ENCODE data around the gene ITLN1.
"Not testable (repeated sequence)": the region's sequence is repeated elsewhere in the genome, so short reads cannot be mapped to it uniquely, and the experiment has no call there.

ITLN1 gene

DNA sequence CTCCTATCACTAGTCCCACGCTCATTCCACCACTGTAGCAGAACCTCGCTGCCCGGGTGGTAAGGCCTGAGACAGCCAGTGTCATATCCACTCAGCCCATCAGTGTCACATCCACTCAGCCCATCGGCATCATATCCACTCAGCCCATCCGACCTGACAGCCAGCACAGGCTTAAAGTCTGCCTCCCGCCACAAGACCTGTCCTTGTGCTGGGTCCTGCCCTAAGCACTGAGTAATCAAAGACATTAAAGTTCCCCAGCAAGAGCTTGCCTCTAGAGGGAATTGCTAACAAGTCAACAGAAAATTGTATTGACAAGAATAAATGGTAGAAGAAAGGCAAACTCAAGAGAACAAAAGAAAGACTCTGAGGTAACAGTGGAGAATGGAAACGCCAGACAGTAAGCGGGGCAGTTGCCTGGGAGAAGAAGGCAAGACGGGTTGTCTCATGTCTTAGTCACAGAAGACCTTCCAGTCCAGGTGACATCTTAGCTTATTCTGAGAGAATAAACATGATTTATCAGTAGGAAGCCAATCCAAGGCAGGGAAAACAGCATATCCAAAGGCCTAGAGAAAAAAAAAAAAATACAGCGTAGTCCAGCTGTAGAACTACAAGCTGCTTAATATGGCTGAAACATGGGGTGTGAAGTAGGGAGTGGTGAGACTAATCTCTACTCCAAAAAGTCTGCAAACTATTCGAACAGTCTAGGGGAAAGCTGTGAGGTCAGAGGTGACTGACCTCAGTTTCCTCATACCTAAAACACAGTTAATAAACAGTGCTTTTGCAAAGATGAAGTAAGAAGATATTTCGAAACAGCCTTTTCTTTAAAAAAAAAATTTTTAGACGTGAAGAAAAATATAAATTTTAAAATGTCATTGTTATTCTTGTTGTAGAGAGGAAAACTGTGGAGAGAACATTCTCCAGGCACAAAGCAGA lies 1.1 kb downstream of the ITLN1 start:
- no peak for DNase-seq (ENCODE audit: low read depth in 2 of 2)

GRCh38 chr1:160882582-160882981 lies 2.4 kb downstream of the ITLN1 start:
- no peak for DNase-seq (ENCODE audit: low read depth in 2 of 2)

DNA sequence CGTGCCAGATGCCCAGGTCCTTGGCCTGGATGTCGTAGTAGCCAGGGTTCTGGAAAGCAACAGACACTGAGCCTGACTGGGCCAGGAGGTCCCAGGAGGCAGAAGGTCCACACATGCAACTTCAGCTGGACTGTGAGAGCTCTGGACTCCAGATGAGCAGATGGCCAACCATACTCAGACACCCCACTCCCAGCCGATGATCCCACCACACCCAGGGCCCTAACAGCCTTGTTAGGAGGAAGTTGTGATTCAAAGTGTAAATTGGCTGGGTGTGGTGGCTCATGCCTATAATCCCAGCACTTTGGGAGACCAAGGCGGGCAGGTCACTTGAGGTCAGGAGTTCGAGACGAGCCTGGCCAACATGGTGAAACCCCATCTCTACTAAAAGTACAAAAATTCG lies 3.7 kb downstream of the ITLN1 start:
- DNase-seq (ENCODE audit: low read depth in 2 of 2): not testable (repeated sequence)

GRCh38 chr1:160880216-160880615 lies 4.8 kb downstream of the ITLN1 start:
- DNase-seq (ENCODE audit: low read depth in 2 of 2): no peak

GRCh38 chr1:160879056-160879455 lies 5.9 kb downstream of the ITLN1 start:
- DNase-seq (ENCODE audit: low read depth in 2 of 2): no peak

GRCh38 chr1:160877221-160877620 lies 7.8 kb downstream of the ITLN1 start:
- DNase-seq (ENCODE audit: low read depth in 2 of 2): no peak

DNA sequence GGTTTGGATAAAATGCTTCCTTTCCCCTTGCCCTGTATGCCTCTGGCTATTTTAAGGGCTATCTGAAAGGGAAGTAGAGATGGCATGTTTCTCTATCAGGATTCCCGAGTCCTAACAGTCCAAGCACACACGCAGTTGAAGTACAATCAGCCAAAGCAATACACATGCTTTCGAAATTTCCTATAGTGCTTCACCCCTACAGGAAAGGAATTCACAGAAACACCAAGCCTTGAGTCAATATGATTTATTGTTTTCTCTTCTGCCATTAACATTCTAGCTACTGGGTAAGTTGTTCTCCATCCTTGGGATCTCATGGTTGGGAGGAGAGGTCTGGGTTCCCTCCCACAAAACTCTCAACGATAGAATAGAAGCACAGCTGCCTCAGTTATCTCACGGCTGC lies 8.7 kb downstream of the ITLN1 start:
- DNase-seq (ENCODE audit: low read depth in 2 of 2): no peak

GRCh38 chr1:160875591-160875990 lies 9.4 kb downstream of the ITLN1 start:
- DNase-seq (ENCODE audit: low read depth in 2 of 2): not testable (repeated sequence)

GRCh38 chr1:160874935-160875334 lies 10.0 kb downstream of the ITLN1 start:
- no peak for DNase-seq (ENCODE audit: low read depth in 2 of 2)

DNA sequence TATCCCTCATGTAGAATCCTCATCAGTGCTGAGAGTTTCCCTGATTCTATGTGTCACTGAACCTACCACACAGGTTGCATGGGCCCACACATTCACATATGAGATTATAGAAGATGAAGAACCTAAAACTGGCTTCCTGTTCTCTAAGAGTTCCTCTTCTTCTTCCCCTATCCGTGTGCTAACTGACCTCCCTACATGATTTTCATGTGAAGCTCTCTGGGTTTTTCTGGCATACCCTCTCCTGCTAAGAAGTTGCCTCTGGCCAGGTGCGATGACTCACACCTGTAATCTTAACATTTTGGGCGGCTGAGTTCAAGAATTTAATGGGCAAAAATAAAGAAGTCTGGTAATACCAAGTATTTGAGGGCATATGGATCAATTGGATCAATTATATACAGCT lies 16.8 kb downstream of the ITLN1 start:
- no peak for DNase-seq (ENCODE audit: low read depth in 2 of 2)

GRCh38 chr1:160867651-160868050 lies 17.3 kb downstream of the ITLN1 start:
- DNase-seq (ENCODE audit: low read depth in 2 of 2): not testable (repeated sequence)

DNA sequence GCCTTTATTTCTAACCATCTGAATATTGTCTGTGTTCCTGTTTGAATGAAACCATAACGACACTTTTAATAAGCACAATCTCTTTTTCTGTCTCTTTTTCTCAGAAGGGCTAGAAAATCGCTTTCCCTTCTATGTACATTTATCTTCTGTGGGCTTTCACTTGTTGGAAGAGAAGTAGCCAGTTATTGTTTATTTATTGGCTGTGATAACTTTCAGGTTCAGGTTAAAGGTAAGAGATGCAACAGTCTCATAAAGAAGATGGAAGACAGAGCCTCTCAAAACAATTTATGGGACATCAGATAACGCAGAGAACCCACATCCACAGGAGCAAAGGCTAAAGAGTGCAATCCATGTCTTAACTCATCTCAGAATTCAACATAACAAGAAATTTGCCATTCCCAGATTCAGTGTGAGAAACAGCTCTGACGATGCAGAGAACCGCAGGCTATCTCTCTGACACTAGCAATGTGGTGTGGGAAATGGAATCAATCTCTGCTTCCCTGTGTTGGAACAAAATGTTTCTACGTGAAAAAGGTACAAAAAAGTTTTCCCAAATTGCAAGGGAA lies 18.2 kb downstream of the ITLN1 start:
- DNase-seq (ENCODE audit: low read depth in 2 of 2): no peak

DNA sequence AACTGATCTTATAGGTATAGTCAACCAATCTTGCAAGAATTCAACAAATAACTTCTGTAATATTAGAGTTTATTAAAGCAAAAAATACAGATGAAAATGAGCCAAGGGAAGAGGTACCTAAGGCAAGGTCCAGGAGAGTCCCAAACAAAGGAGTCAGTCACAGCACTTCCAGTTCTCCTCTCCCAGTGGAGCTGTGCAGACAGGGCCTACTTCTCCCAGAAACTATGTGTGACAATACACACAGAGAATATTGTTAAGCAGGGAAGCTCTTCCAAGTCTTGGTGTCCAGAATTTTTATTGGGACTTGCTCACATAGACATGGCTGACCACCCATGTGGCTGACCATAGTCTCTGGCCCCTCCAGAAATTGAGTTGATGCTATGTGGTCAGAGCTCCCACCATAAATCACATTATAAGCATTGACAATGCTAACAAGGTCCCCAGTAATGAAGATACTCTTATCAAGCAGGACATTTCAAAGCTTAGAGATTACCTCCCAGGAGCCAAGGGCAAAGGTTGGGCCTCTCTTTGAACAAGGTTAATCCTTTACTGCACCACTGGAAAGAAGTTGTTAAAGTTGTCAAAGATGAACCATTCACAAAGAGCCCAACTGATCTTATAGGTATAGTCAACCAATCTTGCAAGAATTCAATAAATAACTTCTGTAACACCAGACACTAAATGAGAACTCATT lies 18.8 kb downstream of the ITLN1 start:
- DNase-seq (ENCODE audit: low read depth in 2 of 2): no peak

GRCh38 chr1:160865337-160865736 lies 19.6 kb downstream of the ITLN1 start:
- no peak for DNase-seq (ENCODE audit: low read depth in 2 of 2)

- no peak for DNase-seq (ENCODE audit: low read depth in 2 of 2)
Observed at GRCh38 chr1:160864173-160864572, 20.8 kb downstream of the ITLN1 start.

DNA sequence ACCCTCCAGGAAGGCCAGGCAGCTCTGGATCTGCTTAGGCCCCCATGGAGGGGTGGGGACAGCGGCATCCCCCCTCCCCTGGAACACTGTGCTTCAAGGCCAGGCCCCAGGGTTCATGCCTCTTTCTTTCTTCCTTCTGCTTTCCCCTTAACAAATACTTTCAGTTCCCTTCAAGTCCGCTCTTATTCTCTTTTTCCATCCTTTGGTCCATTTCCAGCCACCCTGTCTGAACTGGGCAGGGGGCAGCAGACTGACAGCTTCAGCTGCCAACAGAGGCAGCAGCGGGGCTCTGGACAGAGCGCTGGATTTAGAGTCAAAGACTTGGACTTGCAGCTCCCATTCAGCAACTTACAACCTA lies 21.2 kb downstream of the ITLN1 start:
- DNase-seq (ENCODE audit: low read depth in 2 of 2): no peak

DNA sequence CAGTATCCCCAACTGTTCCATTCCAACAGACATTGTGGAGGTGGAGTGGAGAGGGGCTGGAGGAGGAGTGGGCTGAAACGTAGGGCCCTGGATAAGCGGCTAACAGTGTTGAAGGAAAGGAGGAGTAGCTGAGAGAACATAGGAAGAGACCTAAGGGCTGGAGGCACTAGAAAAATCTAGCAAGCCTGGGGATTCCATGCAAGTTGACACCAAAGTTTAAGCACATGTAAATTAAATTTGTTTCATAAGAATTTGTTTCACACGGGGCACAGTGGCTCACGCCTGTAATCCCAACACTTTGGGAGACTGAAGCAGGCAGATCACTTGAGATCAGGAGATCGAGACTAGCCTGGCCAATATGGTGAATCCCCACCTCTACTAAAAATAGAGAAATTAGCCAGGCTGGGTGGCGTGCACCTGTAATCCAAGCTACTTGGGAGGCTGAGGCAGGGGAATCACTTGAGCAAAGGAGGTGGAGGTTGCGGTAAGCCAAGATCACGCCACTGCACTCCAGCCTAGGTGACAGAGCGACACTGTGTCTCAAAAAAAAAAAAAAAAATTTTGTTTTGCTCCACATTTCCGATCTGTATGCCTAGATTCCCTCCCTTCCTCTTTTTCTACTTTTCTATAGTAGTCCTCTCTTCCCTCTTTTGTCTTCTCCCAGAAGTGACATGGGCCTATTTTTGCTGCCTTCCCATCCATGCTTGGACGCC lies 21.8 kb downstream of the ITLN1 start:
- no peak for DNase-seq (ENCODE audit: low read depth in 2 of 2)

DNA sequence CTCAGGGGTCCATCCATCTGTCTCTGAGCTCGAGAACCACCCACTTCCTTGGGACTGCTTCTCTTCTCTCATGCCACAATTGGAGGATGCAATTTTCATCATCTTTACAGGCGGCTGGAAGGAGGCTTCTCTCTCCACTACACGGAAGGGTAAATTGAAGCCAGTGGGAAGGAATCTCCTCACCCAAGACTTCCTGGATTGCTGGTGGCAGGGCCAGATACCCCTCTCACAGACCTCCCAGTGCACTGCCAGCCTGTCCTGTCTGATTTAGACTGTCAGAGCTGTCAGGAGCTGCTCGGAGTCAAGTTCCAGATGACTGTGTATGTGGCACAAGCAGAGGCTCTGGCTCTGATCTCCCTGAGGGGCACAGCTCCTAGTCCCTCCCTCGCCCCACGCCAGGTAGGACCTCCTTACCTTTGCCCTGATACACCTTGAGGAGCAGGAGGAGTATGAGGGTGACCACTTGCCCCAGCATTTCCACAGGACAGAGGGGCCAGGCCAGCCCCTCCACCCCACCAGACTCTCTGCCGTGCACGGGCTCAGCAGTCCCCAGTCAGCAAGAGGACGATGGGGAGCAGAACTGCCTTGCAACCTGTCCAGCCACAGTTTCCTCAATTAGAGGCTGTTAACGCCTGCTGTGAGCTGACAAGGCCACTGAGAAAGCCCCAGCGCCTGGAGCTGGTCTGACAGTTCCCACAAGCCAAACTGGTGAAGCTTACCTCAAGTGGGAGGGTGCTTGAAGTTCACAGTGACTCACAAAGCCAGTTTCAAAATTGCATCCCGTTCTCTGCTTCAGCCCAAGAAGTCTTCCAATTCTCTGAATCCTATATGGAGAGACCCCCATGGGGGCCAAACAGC lies 22.5 kb downstream of the ITLN1 start, which contains the start of gene CD244:
TSS of gene CD244 (minus strand) at position 685 of the 858 bp plus-strand sequence. CDS start at position 475, 210 bp downstream.
- DNase-seq (ENCODE audit: low read depth in 2 of 2): peak; percentile 20 to 53

- no peak for DNase-seq (ENCODE audit: low read depth in 2 of 2)
Observed at GRCh38 chr1:160860840-160861505, 24.0 kb downstream of the ITLN1 start.

- DNase-seq (ENCODE audit: low read depth in 2 of 2): no peak
Observed at GRCh38 chr1:160859166-160859565, 25.8 kb downstream of the ITLN1 start.
